Measurements from ENCODE around the gene FERMT3. TPM values are rescaled to one million over a fixed set of nuclear protein-coding genes. Genes with fewer than 3 reads are reported as not detected.

The FERMT3 gene
- total and polyA plus RNA-seq, 4 donors = 22.2 to 42.6 (median 36.9) TPM

GRCh38 chr11:64165842-64166635 is 40.5 kb upstream of the FERMT3 start, which contains the start of gene MACROD1:
MACROD1 (minus strand) TSS chr11:64166113; CDS start chr11:64165994, 119 bp downstream.
- Histone ChIP-seq H3K4me1 (ENCODE audit: control insufficient read depth in 1 of 2, insufficient read depth in 2 of 2, low read length in 2 of 2) (no peaks in the 10 kb centered on the region), H3K9me3 (ENCODE audit: control insufficient read depth, low read length) (no peaks in the 10 kb centered on the region), H3K27me3 (ENCODE audit: control insufficient read depth in 1 of 2, insufficient read depth in 2 of 2, low read length in 1 of 2) (no peaks in the 10 kb centered on the region), H3K27ac (ENCODE audit: low read depth in 1 of 2, low read length in 2 of 2) (no peak within 1 kb of the TSS), H3K36me3 (ENCODE audit: control insufficient read depth in 1 of 2, insufficient read depth in 2 of 2, low read length in 1 of 2) (no peaks in the 10 kb centered on the region), H3K4me3 (ENCODE audit: low read length in 2 of 2) (peak within 1 kb of the TSS; percentile 56 to 71)
- ATAC-seq (ENCODE audit: low FRiP score) (peak; percentile 93), DNase-seq (peak; percentile 91 to 95)
- 0 to 1% methylated on average over 72 to 92 of the region's 92 CpGs for WGBS, 2 donors
- intact Hi-C loops (cut with DNase I) = no loop called here

DNA sequence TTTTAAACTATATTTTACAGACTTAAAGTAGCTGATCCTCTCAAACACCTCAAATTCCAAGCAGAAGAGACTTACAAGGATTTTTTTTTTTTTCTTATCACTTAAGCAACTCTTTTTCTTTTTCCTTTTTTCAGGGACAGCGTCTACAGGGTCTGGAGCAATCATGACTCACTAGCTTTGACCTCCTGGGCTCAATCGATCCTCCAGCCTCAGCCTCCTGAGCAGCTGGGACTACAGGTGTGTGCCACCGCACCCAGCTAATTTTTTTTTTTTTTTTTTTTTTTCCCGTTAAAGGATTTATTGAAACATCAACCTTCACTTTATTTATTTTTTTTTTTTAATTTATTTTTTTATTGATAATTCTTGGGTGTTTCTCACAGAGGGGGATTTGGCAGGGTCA is 36.1 kb upstream of the FERMT3 start:
- 91% methylated on average over 4 of the region's 4 CpGs for WGBS, 2 donors
- H3K36me3 ChIP-seq (ENCODE audit: control insufficient read depth in 1 of 2, insufficient read depth in 2 of 2, low read length in 1 of 2) = no peaks in the 10 kb centered on the region
- no peaks in the 10 kb centered on the region for H3K4me1 ChIP-seq (ENCODE audit: control insufficient read depth in 1 of 2, insufficient read depth in 2 of 2, low read length in 2 of 2)
- H3K27me3 ChIP-seq (ENCODE audit: control insufficient read depth in 1 of 2, insufficient read depth in 2 of 2, low read length in 1 of 2) = no peaks in the 10 kb centered on the region
- H3K27ac ChIP-seq (ENCODE audit: low read depth in 1 of 2, low read length in 2 of 2) = no peak overlapping the region
- no peak for DNase-seq
- intact Hi-C loops (cut with DNase I) = no loop called here
- H3K9me3 ChIP-seq (ENCODE audit: control insufficient read depth, low read length) = no peaks in the 10 kb centered on the region
- no peak overlapping the region for H3K4me3 ChIP-seq (ENCODE audit: low read length in 2 of 2)
- no peak for ATAC-seq (ENCODE audit: low FRiP score)

DNA sequence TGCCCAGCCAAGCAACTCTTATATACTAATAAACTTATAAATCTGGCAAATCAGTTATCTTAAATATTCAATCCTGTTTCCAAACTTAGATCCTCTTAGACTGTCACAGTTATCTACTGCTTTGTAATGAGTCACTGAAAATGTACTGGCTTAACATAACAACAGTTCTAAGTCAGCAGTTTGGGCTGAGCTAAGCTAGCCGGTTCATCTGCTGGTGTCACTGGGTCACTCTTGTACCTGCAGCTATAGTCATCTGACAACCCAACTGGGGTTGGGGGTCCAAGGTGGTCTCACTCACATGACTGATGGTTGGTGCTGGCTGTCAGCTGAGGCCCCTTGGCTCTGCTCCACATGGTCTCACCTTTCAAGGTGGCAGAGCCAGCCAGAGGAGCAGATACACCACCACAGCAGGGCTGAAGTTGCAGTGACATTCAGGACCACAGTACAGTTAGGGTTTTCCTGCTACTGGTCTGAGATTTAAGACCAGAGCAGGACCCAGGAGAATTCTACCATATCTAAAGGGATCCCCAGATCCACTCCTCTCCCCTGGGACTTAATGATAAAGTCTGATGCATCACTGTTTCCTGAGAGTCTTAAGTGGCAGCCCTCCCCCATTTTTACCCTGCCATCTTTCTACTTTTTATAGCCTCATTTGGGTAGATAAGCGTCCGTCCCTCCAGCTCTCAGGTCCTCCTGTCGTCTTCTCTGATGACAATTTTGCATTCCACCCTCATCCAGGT is 32.7 kb upstream of the FERMT3 start:
- intact Hi-C loops (cut with DNase I) = no loop called here
- Histone ChIP-seq H3K4me3 (ENCODE audit: low read length in 2 of 2) (no peak overlapping the region), H3K36me3 (ENCODE audit: control insufficient read depth in 1 of 2, insufficient read depth in 2 of 2, low read length in 1 of 2) (no peaks in the 10 kb centered on the region), H3K27ac (ENCODE audit: low read depth in 1 of 2, low read length in 2 of 2) (no peak overlapping the region), H3K9me3 (ENCODE audit: control insufficient read depth, low read length) (no peaks in the 10 kb centered on the region), H3K4me1 (ENCODE audit: control insufficient read depth in 1 of 2, insufficient read depth in 2 of 2, low read length in 2 of 2) (no peaks in the 10 kb centered on the region), H3K27me3 (ENCODE audit: control insufficient read depth in 1 of 2, insufficient read depth in 2 of 2, low read length in 1 of 2) (no peaks in the 10 kb centered on the region)
- no peak for DNase-seq
- ATAC-seq (ENCODE audit: low FRiP score) = no peak
- 93 to 94% methylated on average over 4 of the region's 4 CpGs for WGBS, 2 donors

GRCh38 chr11:64176751-64177150 is 29.8 kb upstream of the FERMT3 start:
- ATAC-seq (ENCODE audit: low FRiP score) = no peak
- no peak for DNase-seq

GRCh38 chr11:64178203-64178602 is 28.3 kb upstream of the FERMT3 start:
- DNase-seq (no peak), ATAC-seq (ENCODE audit: low FRiP score) (no peak)
- Histone ChIP-seq H3K4me3 (ENCODE audit: low read length in 2 of 2) (no peak overlapping the region), H3K27ac (ENCODE audit: low read depth in 1 of 2, low read length in 2 of 2) (no peak overlapping the region), H3K9me3 (ENCODE audit: control insufficient read depth, low read length) (no peaks in the 10 kb centered on the region), H3K36me3 (ENCODE audit: control insufficient read depth in 1 of 2, insufficient read depth in 2 of 2, low read length in 1 of 2) (no peaks in the 10 kb centered on the region), H3K4me1 (ENCODE audit: control insufficient read depth in 1 of 2, insufficient read depth in 2 of 2, low read length in 2 of 2) (no peaks in the 10 kb centered on the region), H3K27me3 (ENCODE audit: control insufficient read depth in 1 of 2, insufficient read depth in 2 of 2, low read length in 1 of 2) (no peaks in the 10 kb centered on the region)
- WGBS, 2 donors = 96% methylated on average over 1 of the region's 1 CpG
- intact Hi-C loops (cut with DNase I) = no loop called here

More at GRCh38 chr11:64176751-64177150, 29.8 kb upstream of the FERMT3 start:
- intact Hi-C loops (cut with DNase I) = no loop called here
- Histone ChIP-seq H3K27me3 (ENCODE audit: control insufficient read depth in 1 of 2, insufficient read depth in 2 of 2, low read length in 1 of 2) (no peaks in the 10 kb centered on the region), H3K27ac (ENCODE audit: low read depth in 1 of 2, low read length in 2 of 2) (no peak overlapping the region), H3K36me3 (ENCODE audit: control insufficient read depth in 1 of 2, insufficient read depth in 2 of 2, low read length in 1 of 2) (no peaks in the 10 kb centered on the region), H3K4me1 (ENCODE audit: control insufficient read depth in 1 of 2, insufficient read depth in 2 of 2, low read length in 2 of 2) (no peaks in the 10 kb centered on the region), H3K9me3 (ENCODE audit: control insufficient read depth, low read length) (no peaks in the 10 kb centered on the region), H3K4me3 (ENCODE audit: low read length in 2 of 2) (no peak overlapping the region)
- WGBS, 2 donors = 91 to 95% methylated on average over 8 of the region's 8 CpGs

GRCh38 chr11:64178951-64179639 is 27.4 kb upstream of the FERMT3 start:
- Histone ChIP-seq H3K27ac (ENCODE audit: low read depth in 1 of 2, low read length in 2 of 2) (no peak overlapping the region), H3K36me3 (ENCODE audit: control insufficient read depth in 1 of 2, insufficient read depth in 2 of 2, low read length in 1 of 2) (no peaks in the 10 kb centered on the region), H3K9me3 (ENCODE audit: control insufficient read depth, low read length) (no peaks in the 10 kb centered on the region), H3K4me3 (ENCODE audit: low read length in 2 of 2) (no peak overlapping the region), H3K27me3 (ENCODE audit: control insufficient read depth in 1 of 2, insufficient read depth in 2 of 2, low read length in 1 of 2) (no peaks in the 10 kb centered on the region), H3K4me1 (ENCODE audit: control insufficient read depth in 1 of 2, insufficient read depth in 2 of 2, low read length in 2 of 2) (no peaks in the 10 kb centered on the region)
- no peak for DNase-seq
- intact Hi-C loops (cut with DNase I) = no loop called here
- 95 to 96% methylated on average over 12 of the region's 12 CpGs for WGBS, 2 donors
- ATAC-seq (ENCODE audit: low FRiP score) = no peak

DNA sequence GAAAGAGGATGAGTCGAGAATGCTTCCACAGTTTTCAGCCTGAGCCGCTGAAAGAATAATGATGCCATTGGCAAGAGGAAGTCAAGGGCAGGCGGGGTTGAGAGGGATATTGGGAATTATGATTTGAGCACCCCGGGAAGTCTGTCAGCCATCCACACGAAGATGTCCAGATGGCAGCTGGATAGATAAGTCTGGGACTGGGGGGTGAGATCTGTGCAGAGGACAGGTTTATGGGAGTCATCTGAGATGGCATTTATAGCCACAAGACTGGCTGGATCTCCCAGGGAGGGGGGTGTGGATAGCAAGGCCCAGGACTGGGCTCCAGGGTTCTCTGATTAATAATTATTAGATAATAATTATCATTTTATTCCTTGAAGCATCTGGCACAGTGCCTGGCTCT is 25.6 kb upstream of the FERMT3 start:
- peak overlapping the region in 1 of 2 donors; percentile 12 for H3K27ac ChIP-seq (ENCODE audit: low read depth in 1 of 2, low read length in 2 of 2)
- no peak overlapping the region for H3K4me3 ChIP-seq (ENCODE audit: low read length in 2 of 2)
- H3K27me3 ChIP-seq (ENCODE audit: control insufficient read depth in 1 of 2, insufficient read depth in 2 of 2, low read length in 1 of 2) = no peaks in the 10 kb centered on the region
- no peaks in the 10 kb centered on the region for H3K9me3 ChIP-seq (ENCODE audit: control insufficient read depth, low read length)
- intact Hi-C loops (cut with DNase I) = no loop called here
- no peaks in the 10 kb centered on the region for H3K36me3 ChIP-seq (ENCODE audit: control insufficient read depth in 1 of 2, insufficient read depth in 2 of 2, low read length in 1 of 2)
- H3K4me1 ChIP-seq (ENCODE audit: control insufficient read depth in 1 of 2, insufficient read depth in 2 of 2, low read length in 2 of 2) = no peaks in the 10 kb centered on the region
- no peak for ATAC-seq (ENCODE audit: low FRiP score)
- no peak for DNase-seq
- 56 to 59% methylated on average over 5 of the region's 5 CpGs for WGBS, 2 donors

DNA sequence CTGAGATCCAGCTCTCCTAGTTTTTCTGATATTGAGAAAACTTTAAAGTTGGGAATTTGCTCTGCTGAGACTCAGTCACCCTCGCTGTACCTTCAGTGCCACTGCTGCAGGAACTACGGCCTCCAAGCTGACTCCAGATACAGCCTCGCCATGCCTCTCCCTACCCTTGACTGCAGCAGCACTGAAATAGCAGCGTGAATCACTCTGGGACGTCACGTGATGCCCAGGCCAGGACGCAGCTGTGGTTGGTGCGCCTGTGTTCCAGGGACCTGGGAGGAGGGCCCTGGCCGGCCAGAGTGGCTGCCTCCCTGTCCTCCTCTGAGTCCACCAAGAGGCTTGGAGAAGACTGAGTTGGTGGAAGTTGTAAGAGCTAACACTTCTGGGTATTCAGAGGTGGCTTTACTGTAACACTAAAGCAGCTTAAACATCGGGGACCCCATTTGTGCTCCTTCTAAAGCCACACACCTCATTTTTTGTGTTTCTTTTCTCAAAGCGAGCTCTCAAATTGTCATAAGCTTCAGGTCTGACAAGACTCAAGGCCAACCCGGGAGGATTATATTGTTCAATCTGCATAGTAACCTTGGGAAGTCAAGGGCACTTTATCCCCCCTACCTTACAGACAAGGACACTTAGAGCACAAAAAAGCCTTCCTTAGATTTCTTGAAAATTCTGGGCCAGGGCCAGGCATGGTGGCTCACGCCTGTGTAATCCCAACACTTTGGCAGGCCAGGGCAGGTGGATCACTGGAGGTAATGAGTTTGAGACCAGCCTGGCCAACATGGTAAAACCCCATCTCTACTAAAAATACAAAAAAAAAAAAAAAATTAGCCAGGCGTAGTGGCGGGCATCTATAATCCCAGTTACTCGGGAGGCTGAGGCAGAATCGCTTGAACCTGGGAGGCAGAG is 24.8 kb upstream of the FERMT3 start:
- Histone ChIP-seq H3K36me3 (ENCODE audit: control insufficient read depth in 1 of 2, insufficient read depth in 2 of 2, low read length in 1 of 2) (no peaks in the 10 kb centered on the region), H3K4me3 (ENCODE audit: low read length in 2 of 2) (no peak overlapping the region), H3K4me1 (ENCODE audit: control insufficient read depth in 1 of 2, insufficient read depth in 2 of 2, low read length in 2 of 2) (no peaks in the 10 kb centered on the region), H3K27ac (ENCODE audit: low read depth in 1 of 2, low read length in 2 of 2) (peak overlapping the region; percentile 30 to 69), H3K27me3 (ENCODE audit: control insufficient read depth in 1 of 2, insufficient read depth in 2 of 2, low read length in 1 of 2) (no peaks in the 10 kb centered on the region), H3K9me3 (ENCODE audit: control insufficient read depth, low read length) (no peaks in the 10 kb centered on the region)
- DNase-seq (peak; percentile 97), ATAC-seq (ENCODE audit: low FRiP score) (peak; percentile 75)
- intact Hi-C loops (cut with DNase I) = no loop called here
- 30 to 31% methylated on average over 16 to 17 of the region's 17 CpGs for WGBS, 2 donors

Data from aorta (tissue), 5 donors.